ENCODE measurements around the gene KLHL15. TPM values are rescaled to one million over a fixed set of nuclear protein-coding genes. Genes with fewer than 3 reads are reported as not detected.

Gene KLHL15
- total RNA-seq, 2 experiments from 2014 or later: 13.4 to 13.8 TPM

DNA sequence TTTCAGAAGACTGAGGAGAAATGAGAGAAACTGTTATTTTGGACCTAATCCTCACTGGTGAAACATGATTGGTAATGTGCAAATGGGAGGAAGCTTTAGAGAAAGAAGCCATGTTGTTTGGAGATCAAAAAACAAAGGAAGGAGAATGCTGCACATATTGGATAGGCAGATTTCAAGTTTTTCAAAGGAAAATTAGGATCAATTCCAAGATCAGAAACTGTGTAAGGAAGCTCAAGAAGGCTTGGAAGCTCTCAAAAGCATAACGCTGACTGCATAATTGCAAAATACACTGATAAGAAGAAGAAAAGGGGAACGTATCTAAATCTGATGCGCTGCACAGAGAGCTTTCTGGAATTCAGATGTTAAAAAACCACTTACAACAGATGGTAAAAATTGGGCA, 34.6 kb downstream of the KLHL15 start:
- H3K9me3 ChIP-seq (ENCODE audit: low read length): no peaks in the 10 kb centered on the region
- H2AFZ ChIP-seq (ENCODE audit: low read length): no peak overlapping the region
- ChIA-PET CTCF (ENCODE audit: unreplicated experiment) (no interaction called here), POLR2A (interaction anchor here (0.9 to 1.7 kb wide), 3 partner anchors 12 to 34 kb away, joined by 3 to 5 read pairs (median 3); partner anchors contain the start of gene KLHL15)
- no peaks in the 10 kb centered on the region for H3K9me2 ChIP-seq (ENCODE audit: insufficient read depth, low read length)
- no peaks in the 10 kb centered on the region for H4K20me1 ChIP-seq (ENCODE audit: insufficient read depth, low read length)
- no peak overlapping the region for H3K4me2 ChIP-seq (ENCODE audit: low read length)
- no peak overlapping the region for H3K27ac ChIP-seq (ENCODE audit: low read depth, low read length, poor library complexity, severe bottlenecking)
- peaks cover 79% of the 10 kb centered on the region for H3K36me3 ChIP-seq (ENCODE audit: insufficient read depth, low read length)
- no TSS peak for BruUV-seq (replicated peaks)
- no peaks in the 10 kb centered on the region for H3K4me1 ChIP-seq (ENCODE audit: insufficient read depth, low read length, poor library complexity, severe bottlenecking)
- TF ChIP-seq CTCF (conservative IDR thresholded peaks at IDR 0.05; ENCODE audit: low read length) (no peak), EZH2phosphoT487 (IDR thresholded peaks at IDR 0.05; ENCODE audit: borderline replicate concordance, low read depth, low read length) (no peak)
- peaks cover 66% of the 10 kb centered on the region for H3K79me2 ChIP-seq (ENCODE audit: insufficient read depth, low read depth, low read length)
- DNase-seq (ENCODE audit: low spot score): no peak
- H3K4me3 ChIP-seq (ENCODE audit: low read depth, low read length, poor library complexity, severe bottlenecking): no peak overlapping the region
- intact Hi-C loops (cut with micrococcal nuclease; ENCODE audit: unreplicated experiment): no loop called here

DNA sequence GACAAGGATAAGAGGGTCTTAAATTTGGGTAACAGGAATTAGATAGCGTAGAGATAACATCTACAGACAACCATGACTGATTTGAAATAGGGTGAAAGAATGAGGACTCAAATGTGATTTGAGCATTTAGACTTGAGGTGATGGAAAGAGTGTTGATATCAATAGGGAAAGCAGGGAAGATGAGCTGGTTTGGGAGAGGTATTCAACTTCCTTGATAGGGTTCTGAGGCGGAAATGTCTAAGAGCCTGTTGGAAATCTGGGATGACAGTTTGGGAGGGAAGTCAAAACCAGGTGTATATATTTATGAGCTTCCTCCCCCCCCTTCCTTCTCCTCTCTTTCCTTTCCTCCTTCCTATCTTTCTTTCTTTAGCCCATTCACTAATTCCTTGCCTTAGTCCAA, 36.5 kb downstream of the KLHL15 start:
- no peak for DNase-seq (ENCODE audit: low spot score)
- no peaks in the 10 kb centered on the region for H3K4me1 ChIP-seq (ENCODE audit: insufficient read depth, low read length, poor library complexity, severe bottlenecking)
- no peaks in the 10 kb centered on the region for H4K20me1 ChIP-seq (ENCODE audit: insufficient read depth, low read length)
- no peaks in the 10 kb centered on the region for H3K9me3 ChIP-seq (ENCODE audit: low read length)
- H3K4me3 ChIP-seq (ENCODE audit: low read depth, low read length, poor library complexity, severe bottlenecking): no peak overlapping the region
- ChIA-PET POLR2A (interaction anchor here (0.8 kb wide), 1 partner anchor 202 kb away, joined by 9 read pairs; no protein-coding TSS in a partner anchor), CTCF (ENCODE audit: unreplicated experiment) (no interaction called here)
- no peaks in the 10 kb centered on the region for H3K9me2 ChIP-seq (ENCODE audit: insufficient read depth, low read length)
- H2AFZ ChIP-seq (ENCODE audit: low read length): no peak overlapping the region
- H3K36me3 ChIP-seq (ENCODE audit: insufficient read depth, low read length): peaks cover 83% of the 10 kb centered on the region
- peaks cover 74% of the 10 kb centered on the region for H3K79me2 ChIP-seq (ENCODE audit: insufficient read depth, low read depth, low read length)
- H3K4me2 ChIP-seq (ENCODE audit: low read length): no peak overlapping the region
- intact Hi-C loops (cut with micrococcal nuclease; ENCODE audit: unreplicated experiment): no loop called here
- no peak overlapping the region for H3K27ac ChIP-seq (ENCODE audit: low read depth, low read length, poor library complexity, severe bottlenecking)
- BruUV-seq (replicated peaks): no TSS peak
- TF ChIP-seq EZH2phosphoT487 (IDR thresholded peaks at IDR 0.05; ENCODE audit: borderline replicate concordance, low read depth, low read length) (no peak), CTCF (conservative IDR thresholded peaks at IDR 0.05; ENCODE audit: low read length) (no peak)

DNA sequence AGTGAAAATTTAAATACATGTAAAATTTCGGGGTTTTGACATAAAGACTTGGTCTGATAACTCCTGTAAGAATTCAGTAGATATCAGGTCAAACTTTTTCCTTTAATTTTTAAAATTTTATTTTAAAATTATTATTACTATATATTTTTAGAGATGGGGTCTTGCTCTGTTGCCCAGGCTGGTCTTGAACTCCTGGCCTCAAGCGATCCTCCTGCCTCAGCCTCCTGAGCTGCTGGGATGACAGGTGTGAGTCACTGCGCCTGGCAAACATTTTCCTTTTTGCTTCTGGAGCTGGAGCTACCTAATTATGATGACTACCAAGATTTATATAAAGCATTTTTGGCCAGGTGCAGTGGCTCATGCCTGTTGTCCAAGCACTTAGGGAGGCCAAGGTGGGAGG, 37.3 kb downstream of the KLHL15 start:
- no peak for DNase-seq (ENCODE audit: low spot score)
- Histone ChIP-seq H3K79me2 (ENCODE audit: insufficient read depth, low read depth, low read length) (peaks cover 73% of the 10 kb centered on the region), H3K4me3 (ENCODE audit: low read depth, low read length, poor library complexity, severe bottlenecking) (no peak overlapping the region), H3K4me2 (ENCODE audit: low read length) (no peak overlapping the region), H3K4me1 (ENCODE audit: insufficient read depth, low read length, poor library complexity, severe bottlenecking) (no peaks in the 10 kb centered on the region), H2AFZ (ENCODE audit: low read length) (no peak overlapping the region), H3K9me3 (ENCODE audit: low read length) (no peaks in the 10 kb centered on the region), H3K36me3 (ENCODE audit: insufficient read depth, low read length) (peaks cover 85% of the 10 kb centered on the region), H3K27ac (ENCODE audit: low read depth, low read length, poor library complexity, severe bottlenecking) (no peak overlapping the region), H3K9me2 (ENCODE audit: insufficient read depth, low read length) (no peaks in the 10 kb centered on the region), H4K20me1 (ENCODE audit: insufficient read depth, low read length) (no peaks in the 10 kb centered on the region)
- no peak for TF ChIP-seq CTCF (conservative IDR thresholded peaks at IDR 0.05; ENCODE audit: low read length)
- TF ChIP-seq EZH2phosphoT487 (IDR thresholded peaks at IDR 0.05; ENCODE audit: borderline replicate concordance, low read depth, low read length): no peak
- CTCF ChIA-PET (ENCODE audit: unreplicated experiment): no interaction called here
- POLR2A ChIA-PET: no interaction called here
- intact Hi-C loops (cut with micrococcal nuclease; ENCODE audit: unreplicated experiment): no loop called here
- BruUV-seq (replicated peaks): no TSS peak

Data from OCI-LY7 (cell line).